Glomerular visceral epithelial cell (primary cell): ENCODE results near the gene NACA2.
"Not testable (repeated sequence)": the region's sequence is repeated elsewhere in the genome, so short reads cannot be mapped to it uniquely, and the experiment has no call there.

Experiments
- DNase-seq: peaks from one replicate; pipeline ENCODE4 v3.0.0-alpha.2; 2016; ENCODE audit errors: extremely low spot score

NACA2 gene

DNA sequence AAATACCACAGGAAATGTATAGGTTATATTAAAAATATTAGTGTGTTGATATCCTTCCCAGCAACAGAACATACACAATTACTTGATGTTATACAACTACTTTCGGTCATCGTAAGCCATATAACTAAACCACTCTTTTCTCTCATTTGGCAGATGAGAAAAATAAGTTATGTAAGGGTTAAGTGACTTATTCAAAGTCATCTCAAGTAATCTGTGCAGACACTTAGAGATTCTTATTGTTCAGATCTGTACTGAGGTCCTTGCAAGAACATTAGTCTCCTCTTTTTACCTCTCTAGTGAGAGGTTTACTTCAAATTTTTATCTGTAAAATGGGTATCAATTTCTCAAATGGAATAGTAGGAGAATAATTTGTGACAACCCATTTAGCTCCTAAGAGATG is 15.0 kb downstream of the NACA2 start:
- no peak for DNase-seq

DNA sequence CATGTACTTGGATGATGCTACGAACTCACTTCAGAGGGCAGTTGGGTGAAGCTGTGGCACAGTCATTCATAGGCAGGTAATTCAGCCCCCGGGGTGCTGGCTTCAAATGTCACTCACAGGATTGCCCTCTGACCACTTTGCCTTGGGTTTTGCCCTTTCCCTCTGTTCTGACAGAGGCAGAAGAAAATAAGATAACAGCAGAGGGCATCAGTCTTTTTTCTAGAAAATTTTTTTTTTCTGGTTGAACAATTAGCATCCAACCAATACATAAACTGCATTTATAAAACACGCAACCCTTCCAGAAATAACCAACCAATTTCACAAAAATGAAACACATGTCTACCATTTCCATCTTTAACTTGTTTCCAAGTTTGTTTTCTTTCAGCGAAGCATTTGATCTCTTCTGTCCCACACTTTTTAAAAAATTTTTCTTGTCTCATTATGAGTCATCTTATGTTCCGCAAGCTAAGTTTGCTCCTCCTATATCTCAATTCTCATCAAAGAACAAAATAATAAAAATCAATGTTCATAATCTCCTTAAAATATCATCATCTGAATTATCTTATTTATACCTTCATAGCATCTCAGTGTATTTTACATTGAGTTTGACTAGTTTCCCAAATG is 15.6 kb downstream of the NACA2 start:
- DNase-seq = no peak

DNA sequence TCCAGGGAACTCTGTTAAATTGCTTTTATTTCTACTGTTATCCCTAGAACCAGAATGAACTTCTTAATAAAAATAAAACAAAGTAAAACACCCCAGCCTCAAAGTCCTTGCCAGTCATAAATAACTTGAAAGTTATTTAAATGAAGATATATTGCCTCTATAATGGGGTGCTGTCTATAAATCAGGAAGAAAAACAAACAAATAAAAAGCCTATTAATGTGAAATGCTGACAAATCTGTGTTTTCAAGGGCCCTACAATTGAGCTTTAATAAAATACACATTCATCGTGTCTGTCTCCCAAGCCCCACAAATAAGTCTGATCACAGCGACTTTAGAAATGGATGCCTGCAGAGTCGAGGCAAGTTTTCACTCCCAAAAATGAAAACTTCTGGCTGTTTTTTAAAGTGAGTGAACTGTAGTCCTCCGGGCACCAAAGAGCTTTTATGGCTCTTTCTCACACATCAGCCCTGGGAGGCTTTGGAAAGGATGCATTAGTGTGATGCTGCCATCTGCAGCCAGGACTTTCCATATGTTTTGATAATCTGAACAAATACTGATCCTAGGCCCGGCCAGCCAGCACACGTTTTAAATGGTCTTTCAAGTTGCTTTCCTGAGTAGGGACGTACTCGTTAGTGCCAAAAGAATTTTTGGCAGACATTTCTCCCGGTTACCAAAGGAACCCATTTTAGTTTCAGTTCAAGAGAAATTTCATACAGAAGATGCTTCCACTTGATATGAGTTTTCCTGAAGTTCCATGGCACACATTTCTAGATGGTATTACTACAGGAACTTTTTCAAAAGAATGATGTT is 16.3 kb downstream of the NACA2 start:
- DNase-seq = peak; percentile 14

DNA sequence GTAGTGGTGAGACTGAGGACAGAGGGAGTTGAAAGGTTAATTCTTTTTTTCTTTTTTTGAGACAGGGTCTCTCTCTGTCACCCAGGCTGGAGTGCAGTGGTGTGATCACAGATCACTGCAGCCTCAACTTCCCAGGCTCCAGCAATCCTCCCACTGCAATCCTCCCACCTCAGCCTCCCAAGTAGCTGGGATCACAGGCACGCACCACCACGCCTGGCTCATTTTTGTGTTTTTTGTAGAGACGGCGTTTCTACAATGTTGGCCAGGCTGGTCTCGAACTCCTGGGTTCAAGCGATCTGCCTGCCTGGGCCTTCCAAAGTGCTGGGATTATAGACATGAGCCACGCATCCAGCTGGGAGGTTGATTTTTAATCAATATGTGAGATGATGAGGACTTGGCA is 18.5 kb downstream of the NACA2 start:
- DNase-seq = not testable (repeated sequence)

DNA sequence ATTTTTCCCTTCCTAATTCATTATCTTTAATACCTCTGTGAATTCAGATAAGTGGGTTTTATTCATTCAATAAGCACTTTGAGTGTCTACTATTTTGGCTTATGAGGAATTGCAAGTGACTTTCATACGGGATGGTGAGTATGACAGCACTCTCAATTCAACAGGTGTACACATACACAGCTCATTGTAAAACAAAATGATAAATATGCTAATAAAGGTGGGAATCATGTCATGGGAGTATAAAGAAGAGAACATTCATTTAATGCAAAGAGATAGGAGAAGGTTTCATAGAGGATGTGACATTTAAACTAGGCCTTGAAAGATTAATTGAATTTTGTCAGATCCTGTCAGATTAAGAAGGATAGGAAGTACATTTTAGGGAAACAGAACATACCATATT is 19.4 kb downstream of the NACA2 start:
- no peak for DNase-seq

DNA sequence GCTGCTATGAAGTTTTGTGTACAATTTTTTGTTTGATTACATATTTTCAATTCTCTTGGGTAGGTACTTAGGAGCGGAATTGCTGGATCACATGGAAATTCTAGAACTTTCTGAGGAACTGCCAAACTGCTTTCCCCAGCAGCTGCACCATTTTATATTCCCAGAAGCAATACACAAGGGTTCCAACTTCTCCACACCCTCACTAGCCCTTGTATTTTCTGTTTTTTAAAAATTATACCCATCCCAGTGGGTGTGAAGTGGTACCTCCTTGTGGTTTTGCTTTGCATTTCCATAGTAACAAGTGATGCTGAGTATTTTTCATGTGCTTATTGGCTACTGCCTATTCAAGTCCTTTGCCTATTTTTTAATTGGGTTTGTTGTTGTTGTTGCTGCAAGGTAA is 20.9 kb downstream of the NACA2 start:
- peak; percentile 7 for DNase-seq

DNA sequence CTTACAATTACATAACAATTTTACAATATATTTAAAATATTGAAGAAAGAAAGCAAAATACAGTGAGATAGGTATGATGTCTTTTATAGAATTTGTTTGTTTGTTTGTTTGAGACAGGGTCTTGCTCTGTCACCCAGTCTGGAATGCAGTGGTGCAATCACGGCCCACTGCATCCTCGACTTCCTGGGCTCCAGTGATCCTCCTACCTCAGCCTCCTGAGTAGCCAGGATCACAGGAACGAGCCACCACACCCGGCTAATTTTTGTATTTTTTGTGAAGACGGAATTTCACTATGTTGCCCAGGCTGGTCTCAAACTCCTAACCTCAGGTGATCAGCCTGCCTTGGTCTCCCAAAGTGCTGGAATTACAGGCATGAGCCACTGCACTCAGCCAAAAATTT is 21.5 kb downstream of the NACA2 start:
- not testable (repeated sequence) for DNase-seq

DNA sequence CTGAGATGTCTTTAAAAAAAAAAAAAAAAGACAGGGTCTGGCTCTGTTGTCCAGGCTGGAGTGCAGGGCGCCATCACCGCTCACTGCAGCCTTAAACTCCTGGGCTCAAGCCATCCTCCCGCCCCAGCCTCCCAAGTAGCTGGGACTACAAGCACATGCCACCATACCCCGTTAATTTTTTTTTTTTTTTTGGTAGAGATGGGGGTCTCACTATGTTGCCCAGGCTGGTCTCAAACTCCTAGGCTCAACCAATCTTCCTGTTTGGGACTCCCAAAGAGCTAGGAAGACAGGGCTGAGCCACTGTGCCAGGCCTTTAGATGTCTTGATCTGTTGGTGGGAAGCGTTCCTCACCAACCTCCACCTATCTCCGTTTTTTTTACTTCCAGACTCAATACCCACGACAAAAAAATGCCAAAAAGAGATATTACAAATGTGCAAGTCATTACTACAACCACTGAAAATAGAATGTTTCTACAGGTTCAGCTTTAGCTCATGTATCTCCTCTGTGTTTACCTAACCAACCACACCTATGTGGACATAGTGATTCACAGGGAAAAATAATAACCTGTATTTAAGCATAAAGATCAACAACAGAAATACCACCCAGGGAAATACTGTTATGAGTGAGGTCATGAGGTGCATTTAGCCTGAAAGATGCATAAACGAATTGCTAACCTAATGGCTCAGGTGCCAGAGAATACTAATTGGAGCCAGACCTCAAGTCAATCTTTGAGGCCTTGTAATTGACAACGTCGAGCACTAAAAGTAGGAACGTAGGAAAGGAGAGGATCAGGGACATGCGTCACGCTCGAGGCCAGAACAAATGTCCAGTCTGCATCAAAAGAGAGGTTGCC is 22.6 kb downstream of the NACA2 start:
- no peak for DNase-seq

DNA sequence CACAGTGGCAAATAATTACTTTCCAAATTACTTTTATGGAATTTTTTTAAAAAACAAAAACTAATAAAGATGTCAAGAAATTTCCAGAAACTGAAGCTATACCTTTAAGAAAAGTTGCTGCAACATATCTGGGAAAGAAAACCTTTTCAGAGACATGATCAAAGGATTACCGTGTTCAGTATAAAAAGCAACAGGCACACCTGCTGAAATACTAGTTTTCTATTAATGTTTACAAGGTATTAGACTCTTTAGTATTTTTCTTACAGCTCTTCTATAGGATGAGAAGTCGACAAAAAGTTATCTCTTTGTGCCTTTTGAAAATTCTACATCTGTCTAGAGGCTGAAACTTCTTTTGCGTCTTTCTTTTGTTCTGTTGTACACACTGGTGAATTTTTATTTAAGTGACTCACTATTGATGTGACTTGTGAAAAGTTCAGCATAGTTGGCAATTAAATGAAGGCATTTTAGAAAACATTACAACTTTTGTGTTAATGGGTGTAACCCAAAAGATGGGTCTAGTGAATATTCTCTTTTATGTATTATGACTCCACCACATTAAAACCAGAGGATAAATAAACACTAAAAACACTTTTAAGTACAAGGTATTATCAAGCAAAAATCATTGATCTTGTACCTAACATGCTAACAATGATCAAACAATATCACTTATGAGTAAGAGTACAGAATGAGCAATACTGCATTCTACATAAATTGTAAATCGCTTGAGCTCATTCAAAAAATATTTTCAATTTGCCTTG is 23.8 kb downstream of the NACA2 start:
- DNase-seq = no peak

DNA sequence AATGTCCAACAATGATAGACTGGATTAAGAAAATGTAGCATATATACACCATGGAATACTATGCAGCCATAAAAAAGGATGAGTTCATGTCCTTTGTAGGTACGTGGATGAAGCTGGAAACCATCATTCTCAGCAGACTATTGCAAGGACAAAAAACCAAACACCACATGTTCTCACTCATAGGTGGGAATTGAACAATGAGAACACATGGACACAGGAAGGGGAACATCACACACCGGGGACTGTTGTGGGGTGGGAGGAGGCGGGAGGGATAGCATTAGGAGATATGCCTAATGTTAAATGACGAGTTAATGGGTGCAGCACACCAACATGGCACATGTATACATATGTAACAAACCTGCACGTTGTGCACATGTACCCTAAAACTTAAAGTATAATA is 24.6 kb downstream of the NACA2 start:
- not testable (repeated sequence) for DNase-seq

DNA sequence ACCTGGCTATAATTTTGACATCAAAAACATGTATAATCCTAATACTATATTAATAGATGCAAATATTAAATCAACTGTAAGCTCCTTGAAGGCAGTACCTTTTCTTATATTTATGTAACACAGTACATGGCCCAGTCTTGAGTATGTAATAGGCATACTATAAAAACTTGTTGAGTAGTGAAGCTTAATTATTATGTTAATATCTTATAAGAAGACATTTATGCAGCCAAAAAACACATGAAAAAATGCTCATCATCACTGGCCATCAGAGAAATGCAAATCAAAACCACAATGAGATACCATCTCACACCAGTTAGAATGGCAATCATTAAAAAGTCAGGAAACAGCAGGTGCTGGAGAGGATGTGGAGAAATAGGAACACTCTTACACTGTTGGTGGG is 25.2 kb downstream of the NACA2 start:
- DNase-seq = not testable (repeated sequence)

DNA sequence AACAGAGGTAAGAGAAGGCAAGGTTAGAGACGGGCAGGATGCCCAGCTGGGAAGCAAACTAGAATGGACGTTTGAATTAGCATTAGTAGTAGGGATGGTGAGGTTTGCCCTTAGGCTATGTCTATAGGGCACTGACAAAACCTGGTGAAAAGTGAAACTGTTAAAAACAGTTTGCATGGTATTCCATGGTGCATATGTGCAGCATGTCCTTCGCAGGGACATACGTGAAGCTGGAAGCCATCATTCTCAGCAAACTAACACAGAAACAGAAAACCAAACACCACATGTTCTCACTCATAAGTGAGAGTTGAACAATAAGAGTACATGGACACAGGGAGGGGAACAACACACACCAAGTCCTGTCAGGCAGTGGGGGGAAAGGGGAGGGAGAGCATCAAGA is 25.8 kb downstream of the NACA2 start:
- DNase-seq = no peak

DNA sequence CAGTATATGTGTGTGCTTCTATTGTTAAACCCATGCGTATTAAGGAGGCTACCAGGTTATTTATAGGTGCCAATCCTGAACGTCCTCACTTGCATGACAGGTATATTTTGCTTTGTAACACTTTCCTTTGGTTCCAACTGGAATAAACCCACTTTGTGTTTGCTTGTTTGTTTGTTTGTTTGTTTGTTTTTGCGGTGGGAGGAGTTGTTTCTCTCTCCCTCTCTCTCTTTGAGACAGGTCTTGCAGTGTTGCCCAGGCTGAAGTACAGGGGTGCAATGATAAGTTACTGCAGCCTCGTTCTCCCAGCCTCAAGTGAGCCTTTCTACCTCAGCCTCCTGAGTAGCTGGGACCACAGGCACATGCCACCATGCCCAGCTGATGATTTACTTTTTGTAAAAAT is 28.7 kb downstream of the NACA2 start:
- DNase-seq = no peak

DNA sequence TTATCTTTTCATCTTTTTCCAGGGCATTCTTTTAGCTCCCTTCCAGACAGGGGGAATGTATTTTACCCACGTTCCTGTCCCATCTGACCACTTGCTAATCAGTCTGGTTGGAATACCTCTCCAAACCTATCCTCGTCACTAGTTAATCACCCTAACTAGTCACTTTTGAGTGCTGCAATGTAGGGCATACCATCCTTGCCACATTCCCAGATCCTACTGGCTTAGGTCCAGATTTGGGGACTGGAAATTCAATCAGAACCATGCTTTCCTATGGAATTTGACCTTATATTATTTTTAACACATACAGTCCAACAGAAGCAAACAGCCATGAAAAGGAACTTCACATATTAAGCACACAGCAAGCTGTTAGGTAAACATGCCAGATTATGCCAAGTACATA is 29.7 kb downstream of the NACA2 start:
- DNase-seq = no peak

DNA sequence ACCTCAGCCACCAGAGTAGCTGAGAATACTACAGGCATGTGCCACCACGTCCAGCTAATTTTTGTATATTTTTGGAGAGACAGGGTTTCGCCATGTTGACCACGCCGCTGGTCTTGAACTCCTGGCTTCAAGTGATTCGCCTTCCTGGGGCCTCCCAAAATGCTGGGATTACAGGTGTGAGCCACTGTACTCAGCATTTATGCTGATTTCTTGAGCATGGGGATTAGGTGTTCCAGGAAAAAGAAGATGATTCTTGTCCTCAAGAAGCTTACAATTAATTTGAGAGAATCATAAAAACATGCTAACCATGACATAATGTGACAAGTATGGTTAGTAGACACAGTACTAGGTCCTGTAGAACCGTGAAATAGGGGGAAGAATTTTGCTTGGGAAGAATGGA is 30.9 kb downstream of the NACA2 start:
- DNase-seq = no peak

DNA sequence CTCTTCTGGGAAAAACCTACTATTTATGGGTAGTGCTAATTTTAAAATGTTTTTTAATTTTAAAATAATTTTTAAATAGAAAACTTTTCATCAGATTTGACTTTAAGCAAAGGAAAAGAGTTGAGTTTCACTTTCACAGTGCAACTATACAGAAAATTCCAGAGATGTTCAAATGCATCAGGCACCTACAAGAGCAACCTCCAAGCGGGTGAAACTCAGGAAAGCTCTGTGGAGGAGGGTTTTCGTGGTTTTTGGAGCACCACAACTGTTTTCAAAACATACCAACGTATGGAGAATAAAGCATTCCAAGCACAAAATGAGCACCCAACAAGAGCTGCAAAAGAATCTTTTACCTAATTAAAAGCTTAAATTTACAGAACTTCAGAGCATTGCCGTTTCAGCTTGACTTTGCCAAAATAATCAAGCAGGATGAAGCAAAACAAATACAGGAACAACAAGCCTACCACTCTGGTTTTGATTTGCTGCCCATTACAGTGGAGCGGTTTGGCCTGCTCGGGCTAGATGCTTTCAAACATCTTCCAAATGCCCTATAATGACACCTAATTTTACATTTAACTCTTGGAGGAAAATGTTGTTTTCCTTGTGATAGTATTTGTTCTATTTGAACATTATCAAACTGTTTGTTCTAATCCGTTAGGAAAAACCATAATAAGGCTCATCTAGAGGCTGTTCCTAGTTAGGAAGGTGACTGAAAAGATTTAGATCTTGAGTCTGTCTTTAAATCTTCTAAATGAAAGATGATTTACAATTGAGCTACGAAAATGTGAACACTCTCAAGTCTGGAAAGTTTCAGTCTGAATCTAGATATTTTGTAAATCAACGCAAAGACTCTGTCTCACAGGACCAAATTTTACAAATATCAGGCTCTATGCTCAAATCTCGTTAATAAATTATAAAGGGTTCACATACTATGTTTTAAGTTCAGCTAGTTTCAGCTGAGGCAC is 34.5 kb downstream of the NACA2 start:
- DNase-seq = no peak

DNA sequence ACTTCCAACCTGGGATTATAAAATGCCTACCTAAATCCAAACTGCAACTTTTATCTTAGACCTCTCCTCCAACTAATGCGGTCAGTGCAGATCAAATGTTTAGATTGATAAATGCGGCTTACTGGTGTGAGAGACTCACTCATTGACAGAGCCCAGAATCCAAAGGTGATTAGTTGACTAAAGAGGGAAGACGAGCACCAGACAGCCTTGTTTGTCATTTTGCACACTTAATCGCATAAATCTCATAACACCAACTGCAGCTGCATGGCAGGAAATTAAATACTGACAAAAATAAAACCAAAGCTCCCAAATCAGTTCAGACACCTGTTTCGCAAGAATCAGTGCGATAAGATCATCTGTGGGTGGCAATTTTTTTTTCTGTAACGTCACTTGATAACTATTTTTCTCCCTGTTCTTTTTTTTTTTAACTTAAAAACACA is 35.9 kb downstream of the NACA2 start:
- no peak for DNase-seq

DNA sequence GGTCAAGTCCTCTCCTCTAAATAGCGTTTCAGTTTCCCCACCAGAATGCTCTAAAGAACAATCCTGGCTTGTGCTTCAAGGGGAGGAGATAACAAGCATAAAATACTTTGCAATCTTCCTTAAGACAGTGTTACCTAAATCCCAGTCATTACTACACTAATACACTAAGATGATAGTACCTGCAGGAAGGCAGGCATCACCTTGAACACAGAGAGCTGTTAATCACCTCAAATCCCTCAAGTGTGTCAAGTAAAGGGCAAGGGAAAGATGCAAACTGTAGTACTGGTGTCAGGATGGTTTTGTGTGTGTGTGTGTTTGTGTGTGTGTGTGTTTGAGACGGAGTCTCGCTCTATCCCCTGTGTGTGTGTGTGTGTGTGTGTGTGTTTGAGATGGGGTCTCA is 36.8 kb downstream of the NACA2 start:
- DNase-seq = no peak

DNA sequence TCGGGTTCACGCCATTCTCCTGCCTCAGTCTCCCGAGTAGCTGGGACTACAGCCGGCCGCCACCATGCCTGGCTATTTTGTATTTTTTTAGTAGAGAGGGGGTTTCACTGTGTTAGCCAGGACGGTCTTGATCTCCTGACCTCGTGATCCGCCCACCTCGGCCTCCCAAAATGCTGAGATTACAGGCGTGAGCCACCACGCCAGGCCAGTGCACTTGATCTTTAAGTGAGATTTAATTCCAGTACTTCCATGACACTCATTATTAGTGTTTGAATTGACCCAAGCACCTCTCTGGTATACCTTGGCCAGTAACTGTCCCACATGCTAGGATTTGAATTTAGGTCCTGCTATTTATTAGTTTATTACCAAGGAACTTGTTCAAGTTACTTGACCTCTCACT is 38.5 kb downstream of the NACA2 start:
- DNase-seq = not testable (repeated sequence)

DNA sequence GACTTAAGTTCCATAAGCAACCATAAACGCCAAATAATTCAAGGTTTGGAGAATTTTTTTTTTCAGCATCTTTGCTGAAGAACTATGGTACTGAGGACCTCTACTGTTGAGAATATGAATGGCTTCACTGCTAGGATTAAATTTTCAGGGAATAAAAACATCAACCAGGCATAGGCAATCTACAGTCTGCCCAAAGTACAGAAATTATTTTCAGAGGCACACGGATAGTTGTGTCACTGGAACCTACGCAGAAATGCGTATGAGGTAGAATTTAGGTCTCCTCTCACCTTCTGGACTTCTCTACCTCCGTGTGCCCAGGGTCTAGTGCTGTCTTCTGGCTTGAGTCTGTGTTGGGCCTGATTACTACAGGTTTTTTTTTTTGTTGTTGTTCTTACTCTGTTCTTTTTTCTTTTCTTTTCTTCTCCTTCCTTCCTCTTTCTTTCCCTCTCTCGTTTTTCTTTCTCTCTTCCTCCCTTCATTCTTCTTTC is 39.7 kb downstream of the NACA2 start:
- DNase-seq = peak; percentile 41
